Activated CD4-positive, CD25-positive, alpha-beta regulatory T cell treated with anti-CD3 and anti-CD28 coated beads, Interleukin-2, amount 50 U/mL, for 72 hours (primary cell): Measurements from ENCODE around the gene E4F1.

Experiments
- DNase-seq: peaks from one replicate; pipeline ENCODE4 v3.0.0; 2021

E4F1 gene

GRCh38 chr16:2206780-2207433 is 16.5 kb upstream of the E4F1 start:
- DNase-seq, result no peak

GRCh38 chr16:2207872-2208271 is 15.5 kb upstream of the E4F1 start:
- DNase-seq, result no peak

- DNase-seq, result no peak
Measured at GRCh38 chr16:2208308-2208707, 15.1 kb upstream of the E4F1 start.

GRCh38 chr16:2208772-2209171 is 14.6 kb upstream of the E4F1 start:
- DNase-seq, result no peak

GRCh38 chr16:2209258-2210008 is 14.0 kb upstream of the E4F1 start:
- DNase-seq, result no peak

- DNase-seq, result no peak
Measured at GRCh38 chr16:2210009-2210332, 13.4 kb upstream of the E4F1 start.

- no peak for DNase-seq
Measured at GRCh38 chr16:2210386-2211365, 12.7 kb upstream of the E4F1 start, which contains the start of gene BRICD5. TSS of gene BRICD5 (minus strand) at chr16:2210863. CDS start at chr16:2210833, 30 bp downstream.

GRCh38 chr16:2211923-2212347 is 11.5 kb upstream of the E4F1 start:
- DNase-seq, result no peak

GRCh38 chr16:2212362-2213324 is 10.7 kb upstream of the E4F1 start:
- DNase-seq, result no peak

- DNase-seq, result no peak
Measured at GRCh38 chr16:2213817-2214718, 9.3 kb upstream of the E4F1 start.

GRCh38 chr16:2214719-2214968 is 8.7 kb upstream of the E4F1 start, which contains the start of gene PGP:
TSS of gene PGP (minus strand) at chr16:2214840. CDS start at chr16:2214777, 63 bp downstream.
- no peak for DNase-seq

- no peak for DNase-seq
Measured at GRCh38 chr16:2216330-2216729, 7.1 kb upstream of the E4F1 start.

- no peak for DNase-seq
Measured at GRCh38 chr16:2223942-2224486, 623 bp downstream of the E4F1 start.

- no peak for DNase-seq
Measured at GRCh38 chr16:2226245-2226793, 2.9 kb downstream of the E4F1 start.

GRCh38 chr16:2226918-2227317 is 3.5 kb downstream of the E4F1 start:
- no peak for DNase-seq

GRCh38 chr16:2228161-2228824 is 4.9 kb downstream of the E4F1 start:
- DNase-seq, result no peak

- no peak for DNase-seq
Measured at GRCh38 chr16:2229091-2229490, 5.7 kb downstream of the E4F1 start.

GRCh38 chr16:2229632-2230250 is 6.3 kb downstream of the E4F1 start:
- no peak for DNase-seq

GRCh38 chr16:2230376-2230775 is 7.0 kb downstream of the E4F1 start:
- no peak for DNase-seq
